KMS-11 (cell line): ENCODE results near the gene IFT172.

ENCODE experiments used
- H2AFZ ChIP-seq: fragments of 200-600 bp; sonication (generic); 2 replicates; pipeline ENCODE4 v1.6.1; 2016; ENCODE audit warnings: antibody characterized with exemption, mixed run types, low read depth
- H3K27ac ChIP-seq: fragments of 200-600 bp; sonication (generic); 2 replicates; pipeline ENCODE4 v1.6.1; 2016; ENCODE audit warnings: mild to moderate bottlenecking, mixed run types
- H3K27me3 ChIP-seq: fragments of 200-600 bp; sonication (generic); 2 replicates; pipeline ENCODE4 v1.6.1; 2017; ENCODE audit warnings: mild to moderate bottlenecking, low read depth, mixed run types, moderate library complexity; ENCODE audit not compliant: insufficient read depth
- H3K36me3 ChIP-seq: fragments of 200-600 bp; sonication (generic); 2 replicates; pipeline ENCODE4 v1.6.1; 2017; ENCODE audit warnings: mild to moderate bottlenecking, mixed run types; ENCODE audit not compliant: insufficient read depth
- H3K4me1 ChIP-seq: fragments of 200-600 bp; sonication (generic); 2 replicates; pipeline ENCODE4 v1.6.1; 2016; ENCODE audit warnings: mild to moderate bottlenecking, low read depth, mixed run types; ENCODE audit not compliant: poor library complexity, severe bottlenecking
- H3K4me2 ChIP-seq: fragments of 200-600 bp; sonication (generic); 2 replicates; pipeline ENCODE4 v1.7.0; 2016; ENCODE audit warnings: mild to moderate bottlenecking, mixed run types
- H3K4me3 ChIP-seq: fragments of 200-600 bp; sonication (generic); IDR thresholded peaks from 2 replicates; pipeline ENCODE4 v1.6.1; 2017; ENCODE audit warnings: low read depth, low read length, mixed read lengths; ENCODE audit not compliant: insufficient read depth
- H3K79me2 ChIP-seq: fragments of 200-600 bp; sonication (generic); 2 replicates; pipeline ENCODE4 v1.6.1; 2016; ENCODE audit warnings: low read depth, mixed run types; ENCODE audit not compliant: insufficient read depth
- H3K9ac ChIP-seq: fragments of 200-600 bp; sonication (generic); 2 replicates; pipeline ENCODE4 v1.6.1; 2016; ENCODE audit warnings: mild to moderate bottlenecking, mixed run types
- H4K20me1 ChIP-seq: fragments of 200-600 bp; sonication (generic); 2 replicates; pipeline ENCODE4 v1.6.1; 2016; ENCODE audit warnings: mild to moderate bottlenecking, mixed run types; ENCODE audit not compliant: insufficient read depth
- CTCF ChIP-seq: fragments of 200-600 bp; sonication (generic); conservative IDR thresholded peaks from 2 replicates; pipeline ENCODE4 v1.6.1; 2017; ENCODE audit warnings: low read depth, mild to moderate bottlenecking, antibody characterized with exemption, low read length, moderate library complexity, mixed read lengths

The IFT172 gene

GRCh38 chr2:27471961-27472360, 17.6 kb downstream of the IFT172 start:
- Histone ChIP-seq H3K27me3 (no peaks in the 10 kb centered on the region), H4K20me1 (no peaks in the 10 kb centered on the region), H3K79me2 (no peaks in the 10 kb centered on the region), H3K36me3 (no peaks in the 10 kb centered on the region), H3K4me1 (no peaks in the 10 kb centered on the region), H3K27ac (no peak overlapping the region), H3K4me3 (no peak overlapping the region), H3K9ac (no peak overlapping the region), H2AFZ (no peak overlapping the region), H3K4me2 (no peak overlapping the region)
- no peak for TF ChIP-seq CTCF

GRCh38 chr2:27464443-27464842, 25.1 kb downstream of the IFT172 start:
- H2AFZ ChIP-seq: no peak overlapping the region
- H3K27ac ChIP-seq: no peak overlapping the region
- no peak overlapping the region for H3K4me2 ChIP-seq
- H3K9ac ChIP-seq: no peak overlapping the region
- no peaks in the 10 kb centered on the region for H3K4me1 ChIP-seq
- no peaks in the 10 kb centered on the region for H3K27me3 ChIP-seq
- no peaks in the 10 kb centered on the region for H3K79me2 ChIP-seq
- TF ChIP-seq CTCF: no peak
- no peaks in the 10 kb centered on the region for H4K20me1 ChIP-seq
- H3K4me3 ChIP-seq: no peak overlapping the region
- no peaks in the 10 kb centered on the region for H3K36me3 ChIP-seq

- Histone ChIP-seq H3K4me2 (no peak overlapping the region), H3K27me3 (no peaks in the 10 kb centered on the region), H3K4me1 (no peaks in the 10 kb centered on the region), H3K9ac (no peak overlapping the region), H3K79me2 (no peaks in the 10 kb centered on the region), H3K36me3 (no peaks in the 10 kb centered on the region), H3K4me3 (no peak overlapping the region), H3K27ac (no peak overlapping the region), H2AFZ (no peak overlapping the region), H4K20me1 (no peaks in the 10 kb centered on the region)
- TF ChIP-seq CTCF: no peak
Observed at GRCh38 chr2:27461118-27461517, 28.4 kb downstream of the IFT172 start.

- no peak overlapping the region for H3K9ac ChIP-seq
- no peak overlapping the region for H3K27ac ChIP-seq
- no peaks in the 10 kb centered on the region for H3K79me2 ChIP-seq
- no peak overlapping the region for H3K4me3 ChIP-seq
- H2AFZ ChIP-seq: no peak overlapping the region
- H3K4me2 ChIP-seq: no peak overlapping the region
- no peaks in the 10 kb centered on the region for H4K20me1 ChIP-seq
- no peaks in the 10 kb centered on the region for H3K36me3 ChIP-seq
- H3K27me3 ChIP-seq: no peaks in the 10 kb centered on the region
- TF ChIP-seq CTCF: no peak
- H3K4me1 ChIP-seq: no peaks in the 10 kb centered on the region
Observed at GRCh38 chr2:27453968-27454367, 35.6 kb downstream of the IFT172 start.

- TF ChIP-seq CTCF: no peak
- H3K27me3 ChIP-seq: no peaks in the 10 kb centered on the region
Observed at GRCh38 chr2:27451095-27451494, 38.4 kb downstream of the IFT172 start.

More at GRCh38 chr2:27451095-27451494, 38.4 kb downstream of the IFT172 start:
- H2AFZ ChIP-seq: no peak overlapping the region
- H3K36me3 ChIP-seq: no peaks in the 10 kb centered on the region
- peaks cover 3% of the 10 kb centered on the region for H3K4me1 ChIP-seq
- no peak overlapping the region for H3K4me3 ChIP-seq
- no peaks in the 10 kb centered on the region for H3K79me2 ChIP-seq
- H3K4me2 ChIP-seq: no peak overlapping the region
- no peak overlapping the region for H3K9ac ChIP-seq
- no peak overlapping the region for H3K27ac ChIP-seq
- no peaks in the 10 kb centered on the region for H4K20me1 ChIP-seq
